ENCODE results near the gene ACTN4. TPM values are rescaled to one million over a fixed set of nuclear protein-coding genes. Genes with fewer than 3 reads are reported as not detected.

Gene ACTN4
- total RNA-seq, 1 experiment from 2014 or later: 506 TPM

Other genes starting within 250 kb of the ACTN4 start
- 9.7 to 12.2 TPM (median 10.2 TPM) in 3 replicates for gene FAM98C, start 244.6 kb upstream of the ACTN4 start, total RNA-seq (2021)
- 2.5 to 4.1 TPM (median 3.4 TPM) in 3 replicates for gene RASGRP4, start 221.4 kb upstream of the ACTN4 start, total RNA-seq (2021)
- 19.8 to 24.2 TPM (median 21.1 TPM) in 3 replicates for gene RYR1, start 214.0 kb upstream of the ACTN4 start, total RNA-seq (2021)
- gene MAP4K1, start 29.7 kb upstream of the ACTN4 start, total RNA-seq (2021): 14.0 to 25.0 TPM (median 24.5 TPM) in 3 replicates
- 389 to 416 TPM (median 410 TPM) in 3 replicates for gene EIF3K, start 28.5 kb upstream of the ACTN4 start, total RNA-seq (2021)
- gene CAPN12, start 96.8 kb downstream of the ACTN4 start, total RNA-seq (2021): 9.6 to 9.9 TPM (median 9.8 TPM) in 3 replicates
- gene LGALS7, start 125.9 kb downstream of the ACTN4 start, total RNA-seq (2021): 2.3 TPM in 1 of 3 replicates, not detected in the others
- gene LGALS7B, start 141.6 kb downstream of the ACTN4 start, total RNA-seq (2021): 1.2 to 3.7 TPM (median 2.7 TPM) in 3 replicates
- gene LGALS4, start 165.3 kb downstream of the ACTN4 start, total RNA-seq (2021): 1.1 to 1.5 TPM (median 1.4 TPM) in 3 replicates
- gene ECH1, start 184.1 kb downstream of the ACTN4 start, total RNA-seq (2021): 139 to 162 TPM (median 161 TPM) in 3 replicates
- gene HNRNPL, start 202.3 kb downstream of the ACTN4 start, total RNA-seq (2021): 680 to 779 TPM (median 683 TPM) in 3 replicates
- 12.6 to 14.6 TPM (median 14.5 TPM) in 3 replicates for gene RINL, start 230.6 kb downstream of the ACTN4 start, total RNA-seq (2021)